ENCODE measurements around the gene HBE1. TPM values are rescaled to one million over a fixed set of nuclear protein-coding genes. Genes with fewer than 3 reads are reported as not detected.
"Not testable (repeated sequence)": the region's sequence is repeated elsewhere in the genome, so short reads cannot be mapped to it uniquely, and the experiment has no call there.

The HBE1 gene
- total and polyA plus RNA-seq, 3 experiments from 2014 or later = not detected

DNA sequence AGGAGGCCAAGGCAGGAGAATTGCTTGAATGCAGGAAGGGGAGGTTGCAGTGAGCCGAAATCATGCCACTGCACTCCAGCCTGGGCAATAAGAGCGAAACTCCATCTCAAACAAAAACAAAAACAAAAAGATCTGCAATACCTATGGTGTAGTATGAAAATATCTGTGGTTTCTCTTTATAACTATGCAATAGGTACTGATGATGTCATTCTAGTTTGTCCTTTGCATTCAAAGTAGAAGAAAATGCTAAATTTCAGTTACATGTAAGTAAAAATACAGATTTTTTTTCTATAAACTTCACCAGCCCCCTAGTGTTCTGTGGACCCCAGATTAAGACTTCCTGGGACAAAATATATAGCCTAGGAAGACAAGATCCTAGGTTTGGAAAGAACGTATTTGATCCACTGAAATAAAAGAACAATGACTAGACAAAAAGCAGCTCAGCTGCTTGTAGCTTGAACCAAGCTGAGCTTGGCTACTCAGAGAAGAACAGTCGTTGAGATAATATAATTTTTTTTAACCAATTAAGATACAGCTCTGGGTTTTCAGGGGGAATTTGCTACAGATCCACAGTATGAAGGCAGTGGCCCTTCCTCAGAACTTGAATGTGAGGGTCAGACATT lies 2.8 kb upstream of the HBE1 start:
- H3K4me1 Mint-ChIP-seq = no peaks in the 10 kb centered on the region
- Histone ChIP-seq H3K4me1 (ENCODE audit: insufficient read depth, low read length) (no peaks in the 10 kb centered on the region), H3K27ac (ENCODE audit: low read depth, low read length) (peak overlapping the region; percentile 44), H3K4me3 (ENCODE audit: low read length) (no peak overlapping the region), H3K27me3 (ENCODE audit: insufficient read depth, low read length, poor library complexity, severe bottlenecking) (no peaks in the 10 kb centered on the region), H3K9me3 (ENCODE audit: low read length) (no peaks in the 10 kb centered on the region), H3K36me3 (ENCODE audit: insufficient read depth, low read length) (no peaks in the 10 kb centered on the region)
- ChIA-PET CTCF (no interaction called here), POLR2A (no interaction called here)
- no peak overlapping the region for H3K4me3 Mint-ChIP-seq
- H3K27ac Mint-ChIP-seq = no peak overlapping the region
- peaks cover 0 to 3% of the 10 kb centered on the region in 2 donors for H3K27me3 Mint-ChIP-seq
- DNase-seq = no peak
- H3K36me3 Mint-ChIP-seq = no peaks in the 10 kb centered on the region
- H3K9me3 Mint-ChIP-seq = peaks cover 0 to 3% (median 0%) of the 10 kb centered on the region in 5 donors

DNA sequence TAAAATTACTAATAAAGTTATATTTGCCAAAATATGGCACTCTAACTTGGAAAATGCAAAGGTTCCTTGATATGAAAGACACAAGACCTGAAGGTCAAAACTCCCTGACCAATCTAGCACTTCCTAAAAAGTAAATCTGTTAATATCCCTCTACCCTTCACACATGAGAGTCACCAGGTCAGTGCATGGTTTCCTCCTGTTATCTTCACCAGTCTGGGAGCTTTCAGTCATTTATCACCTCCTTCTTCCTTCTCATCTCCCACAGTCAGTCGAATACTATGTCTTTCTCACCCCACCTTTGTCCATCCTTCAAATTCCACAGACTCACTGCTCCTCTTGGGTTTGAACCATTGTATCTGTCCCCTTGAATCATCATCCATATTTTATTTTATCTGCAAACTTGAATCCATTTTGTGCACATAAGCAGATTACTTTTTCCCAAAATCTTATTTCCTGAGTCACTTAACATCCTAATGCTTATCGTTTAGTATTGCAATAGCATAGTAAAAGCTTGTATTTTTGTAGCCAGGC lies 2.6 kb downstream of the HBE1 start:
- Mint-ChIP-seq H3K4me1 (no peaks in the 10 kb centered on the region), H3K36me3 (no peaks in the 10 kb centered on the region), H3K4me3 (no peak overlapping the region), H3K27me3 (no peaks in the 10 kb centered on the region), H3K9me3 (peaks cover 0 to 3% (median 0%) of the 10 kb centered on the region in 5 donors), H3K27ac (no peak overlapping the region)
- ChIA-PET CTCF (no interaction called here), POLR2A (no interaction called here)
- Histone ChIP-seq H3K9me3 (ENCODE audit: low read length) (no peaks in the 10 kb centered on the region), H3K36me3 (ENCODE audit: insufficient read depth, low read length) (no peaks in the 10 kb centered on the region), H3K4me3 (ENCODE audit: low read length) (no peak overlapping the region), H3K4me1 (ENCODE audit: insufficient read depth, low read length) (no peaks in the 10 kb centered on the region), H3K27ac (ENCODE audit: low read depth, low read length) (no peak overlapping the region), H3K27me3 (ENCODE audit: insufficient read depth, low read length, poor library complexity, severe bottlenecking) (no peaks in the 10 kb centered on the region)
- no peak for DNase-seq

DNA sequence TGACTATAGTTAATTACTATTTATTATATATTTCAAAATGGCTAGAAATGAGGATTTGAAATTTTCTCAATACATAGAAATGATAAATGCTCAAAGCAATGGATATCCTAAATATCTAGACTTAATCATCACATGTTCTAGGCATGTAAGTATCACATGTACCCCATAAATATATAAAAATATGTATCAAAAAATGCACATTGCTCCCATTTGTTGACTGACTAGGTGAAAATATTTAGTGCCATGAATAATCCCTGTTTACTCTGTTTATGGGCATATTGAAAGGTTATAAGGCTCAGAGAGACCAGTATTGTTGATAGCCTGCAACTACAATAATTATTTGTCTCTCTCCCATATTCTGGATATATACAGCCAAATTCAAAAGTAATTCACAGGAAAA lies 3.1 kb downstream of the HBE1 start:
- Histone ChIP-seq H3K4me3 (ENCODE audit: low read length) (no peak overlapping the region), H3K36me3 (ENCODE audit: insufficient read depth, low read length) (no peaks in the 10 kb centered on the region), H3K27me3 (ENCODE audit: insufficient read depth, low read length, poor library complexity, severe bottlenecking) (no peaks in the 10 kb centered on the region), H3K27ac (ENCODE audit: low read depth, low read length) (no peak overlapping the region), H3K4me1 (ENCODE audit: insufficient read depth, low read length) (no peaks in the 10 kb centered on the region), H3K9me3 (ENCODE audit: low read length) (no peaks in the 10 kb centered on the region)
- Mint-ChIP-seq H3K9me3 (peaks cover 0 to 3% (median 0%) of the 10 kb centered on the region in 5 donors), H3K4me3 (no peak overlapping the region), H3K27me3 (no peaks in the 10 kb centered on the region), H3K27ac (no peak overlapping the region), H3K4me1 (no peaks in the 10 kb centered on the region), H3K36me3 (no peaks in the 10 kb centered on the region)
- no peak for DNase-seq
- CTCF ChIA-PET = no interaction called here
- POLR2A ChIA-PET = no interaction called here

DNA sequence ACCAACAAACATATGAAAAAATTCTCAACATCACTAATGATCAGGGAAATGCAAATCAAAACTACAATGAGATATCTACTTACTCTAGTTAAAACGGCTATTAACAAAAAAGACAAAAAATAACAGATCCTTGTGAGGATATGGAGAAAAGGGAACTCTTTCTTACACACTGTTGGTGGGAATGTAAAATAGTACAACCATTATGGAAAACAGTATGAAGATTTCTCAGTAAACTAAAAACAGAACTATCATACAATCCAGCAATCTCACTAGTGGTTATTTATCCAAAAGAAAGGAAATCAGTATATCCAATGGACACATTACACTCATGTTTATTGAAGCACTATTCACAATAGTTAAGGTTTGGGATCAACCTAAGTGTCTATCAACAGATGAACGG lies 3.9 kb downstream of the HBE1 start:
- Histone ChIP-seq H3K4me3 (ENCODE audit: low read length) (no peak overlapping the region), H3K27ac (ENCODE audit: low read depth, low read length) (no peak overlapping the region), H3K36me3 (ENCODE audit: insufficient read depth, low read length) (no peaks in the 10 kb centered on the region), H3K4me1 (ENCODE audit: insufficient read depth, low read length) (no peaks in the 10 kb centered on the region), H3K27me3 (ENCODE audit: insufficient read depth, low read length, poor library complexity, severe bottlenecking) (no peaks in the 10 kb centered on the region), H3K9me3 (ENCODE audit: low read length) (no peaks in the 10 kb centered on the region)
- Mint-ChIP-seq H3K36me3 (no peaks in the 10 kb centered on the region), H3K4me1 (no peaks in the 10 kb centered on the region), H3K9me3 (peaks cover 0 to 3% (median 0%) of the 10 kb centered on the region in 5 donors), H3K27ac (no peak overlapping the region), H3K27me3 (no peaks in the 10 kb centered on the region), H3K4me3 (no peak overlapping the region)
- ChIA-PET CTCF (no interaction called here), POLR2A (no interaction called here)
- no peak for DNase-seq

DNA sequence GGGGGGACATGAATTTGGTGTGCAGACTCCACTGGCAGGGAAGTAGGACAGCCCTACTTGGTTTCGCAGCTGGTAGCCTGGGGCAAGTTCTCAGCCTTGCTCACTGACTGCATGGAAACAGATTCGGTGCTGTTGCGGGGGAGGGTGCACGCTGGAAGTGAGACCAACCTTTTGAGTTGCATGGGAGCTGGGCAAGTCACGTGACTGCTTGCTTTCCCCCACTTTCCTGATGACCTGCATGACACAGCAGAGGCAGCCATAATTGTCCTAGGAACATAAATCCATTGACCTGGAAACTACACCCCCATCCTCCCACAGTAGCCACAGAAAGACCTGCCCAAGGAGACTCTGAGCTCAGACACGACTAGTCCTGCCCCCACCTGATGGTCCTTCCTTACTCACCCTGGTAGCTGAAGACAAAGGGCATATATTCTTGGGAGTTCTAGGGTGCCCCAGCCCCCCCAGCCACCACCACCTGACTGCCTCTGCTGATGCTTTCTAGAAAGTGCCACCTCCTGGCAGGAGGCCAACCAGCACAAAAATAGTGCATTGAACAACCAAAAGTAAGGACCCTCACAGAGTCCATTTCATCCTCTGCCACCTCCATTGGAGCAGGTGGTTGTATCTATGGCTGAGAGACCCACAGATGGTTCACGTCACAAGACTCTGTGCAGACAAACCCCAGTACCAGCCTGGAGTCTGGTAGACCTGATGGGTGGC lies 11.0 kb downstream of the HBE1 start:
- H3K27me3 ChIP-seq (ENCODE audit: insufficient read depth, low read length, poor library complexity, severe bottlenecking) = no peaks in the 10 kb centered on the region
- Mint-ChIP-seq H3K4me1 (no peaks in the 10 kb centered on the region), H3K27ac (no peak overlapping the region), H3K36me3 (no peaks in the 10 kb centered on the region), H3K4me3 (no peak overlapping the region), H3K27me3 (peaks cover 0 to 9% of the 10 kb centered on the region in 2 donors), H3K9me3 (peaks cover 4 to 14% (median 9%) of the 10 kb centered on the region in 5 donors)
- no peak overlapping the region for H3K27ac ChIP-seq (ENCODE audit: low read depth, low read length)
- no peaks in the 10 kb centered on the region for H3K36me3 ChIP-seq (ENCODE audit: insufficient read depth, low read length)
- ChIA-PET CTCF (no interaction called here), POLR2A (no interaction called here)
- DNase-seq = no peak
- no peak overlapping the region for H3K4me3 ChIP-seq (ENCODE audit: low read length)
- H3K4me1 ChIP-seq (ENCODE audit: insufficient read depth, low read length) = no peaks in the 10 kb centered on the region
- H3K9me3 ChIP-seq (ENCODE audit: low read length) = no peaks in the 10 kb centered on the region

DNA sequence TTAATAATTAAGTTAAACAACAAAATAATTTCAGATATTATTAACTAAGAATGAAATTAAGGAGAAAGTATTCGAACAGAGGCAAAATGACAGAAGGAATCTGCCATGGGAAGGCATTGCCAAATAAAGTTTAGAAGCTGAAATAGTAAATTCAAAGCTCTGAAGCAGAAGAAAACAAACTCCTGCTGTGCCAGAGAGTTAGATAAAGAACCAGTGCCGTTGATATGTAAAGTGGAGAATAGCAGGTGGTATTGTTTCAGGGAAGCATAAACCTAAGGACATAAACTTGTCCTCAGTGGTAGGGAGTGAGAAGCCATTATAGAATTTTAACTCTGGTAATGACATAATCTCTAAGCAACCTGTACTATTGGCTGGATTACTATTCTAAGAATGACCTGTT lies 12.4 kb downstream of the HBE1 start:
- no peaks in the 10 kb centered on the region for H3K36me3 ChIP-seq (ENCODE audit: insufficient read depth, low read length)
- H3K27ac ChIP-seq (ENCODE audit: low read depth, low read length) = no peak overlapping the region
- DNase-seq = no peak
- no peak overlapping the region for H3K4me3 ChIP-seq (ENCODE audit: low read length)
- ChIA-PET POLR2A (no interaction called here), CTCF (no interaction called here)
- Mint-ChIP-seq H3K4me3 (no peak overlapping the region), H3K27me3 (peaks cover 0 to 10% of the 10 kb centered on the region in 2 donors), H3K4me1 (no peaks in the 10 kb centered on the region), H3K27ac (no peak overlapping the region), H3K9me3 (peaks cover 4 to 14% (median 10%) of the 10 kb centered on the region in 5 donors), H3K36me3 (no peaks in the 10 kb centered on the region)
- no peaks in the 10 kb centered on the region for H3K4me1 ChIP-seq (ENCODE audit: insufficient read depth, low read length)
- no peaks in the 10 kb centered on the region for H3K27me3 ChIP-seq (ENCODE audit: insufficient read depth, low read length, poor library complexity, severe bottlenecking)
- no peaks in the 10 kb centered on the region for H3K9me3 ChIP-seq (ENCODE audit: low read length)

DNA sequence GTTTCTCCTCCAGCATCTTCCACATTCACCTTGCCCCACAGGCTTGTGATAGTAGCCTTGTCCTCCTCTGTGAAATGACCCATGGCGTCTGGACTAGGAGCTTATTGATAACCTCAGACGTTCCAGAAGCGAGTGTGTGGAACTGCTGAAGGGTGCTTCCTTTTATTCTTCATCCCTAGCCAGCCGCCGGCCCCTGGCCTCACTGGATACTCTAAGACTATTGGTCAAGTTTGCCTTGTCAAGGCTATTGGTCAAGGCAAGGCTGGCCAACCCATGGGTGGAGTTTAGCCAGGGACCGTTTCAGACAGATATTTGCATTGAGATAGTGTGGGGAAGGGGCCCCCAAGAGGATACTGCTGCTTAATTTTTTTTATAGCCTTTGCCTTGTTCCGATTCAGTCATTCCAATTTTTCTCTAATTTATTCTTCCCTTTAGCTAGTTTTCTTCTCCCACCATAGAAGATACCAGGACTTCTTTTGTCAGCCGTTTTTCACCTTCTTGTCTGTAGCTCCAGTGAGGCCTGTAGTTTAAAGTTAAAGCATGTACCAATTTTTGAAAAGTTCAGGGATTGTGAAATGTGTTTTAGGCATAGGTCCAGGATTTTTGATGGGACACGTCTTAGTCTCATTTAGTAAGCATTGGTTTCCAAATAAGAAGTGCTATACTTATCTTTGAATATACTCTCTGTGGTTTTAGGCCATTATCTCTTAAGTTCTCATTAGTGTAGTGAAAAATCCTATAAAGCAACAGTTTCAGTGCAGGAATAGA lies 14.9 kb downstream of the HBE1 start, which contains the start of gene HBG2:
Gene HBG2 (minus strand): TSS at position 136 of the 768 bp plus-strand sequence. CDS start 53 bp downstream, at position 83.
- Mint-ChIP-seq H3K27me3 (peaks cover 0 to 11% of the 10 kb centered on the region in 2 donors), H3K9me3 (peaks cover 2 to 10% (median 4%) of the 10 kb centered on the region in 5 donors)
- H3K4me1 Mint-ChIP-seq; H3K27ac Mint-ChIP-seq; H3K4me1 ChIP-seq (ENCODE audit: insufficient read depth, low read length); H3K27me3 ChIP-seq (ENCODE audit: insufficient read depth, low read length, poor library complexity, severe bottlenecking); H3K36me3 ChIP-seq (ENCODE audit: insufficient read depth, low read length); POLR2A ChIA-PET; DNase-seq; H3K4me3 ChIP-seq (ENCODE audit: low read length); H3K4me3 Mint-ChIP-seq; H3K36me3 Mint-ChIP-seq; H3K9me3 ChIP-seq (ENCODE audit: low read length); CTCF ChIA-PET: not testable (repeated sequence)
- peak within 1 kb of the TSS; percentile 20 for H3K27ac ChIP-seq (ENCODE audit: low read depth, low read length)

DNA sequence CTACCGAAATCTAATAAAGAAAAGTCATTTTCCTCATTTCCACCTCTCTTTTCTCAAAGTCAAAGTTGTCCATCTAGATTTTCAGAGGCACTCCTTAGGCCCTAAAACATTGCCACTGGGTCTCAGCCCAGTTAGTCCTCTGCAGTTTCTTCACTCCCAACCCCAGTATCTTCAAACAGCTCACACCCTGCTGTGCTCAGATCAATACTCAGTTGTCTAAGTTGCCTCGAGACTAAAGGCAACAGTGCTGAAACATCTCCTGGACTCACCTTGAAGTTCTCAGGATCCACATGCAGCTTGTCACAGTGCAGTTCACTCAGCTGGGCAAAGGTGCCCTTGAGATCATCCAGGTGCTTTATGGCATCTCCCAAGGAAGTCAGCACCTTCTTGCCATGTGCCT lies 15.7 kb downstream of the HBE1 start:
- DNase-seq; H3K9me3 Mint-ChIP-seq; H3K27ac Mint-ChIP-seq; POLR2A ChIA-PET; H3K4me1 ChIP-seq (ENCODE audit: insufficient read depth, low read length); H3K27me3 ChIP-seq (ENCODE audit: insufficient read depth, low read length, poor library complexity, severe bottlenecking); H3K27ac ChIP-seq (ENCODE audit: low read depth, low read length); H3K4me1 Mint-ChIP-seq; CTCF ChIA-PET; H3K4me3 Mint-ChIP-seq; H3K36me3 ChIP-seq (ENCODE audit: insufficient read depth, low read length); H3K9me3 ChIP-seq (ENCODE audit: low read length); H3K36me3 Mint-ChIP-seq; H3K4me3 ChIP-seq (ENCODE audit: low read length): not testable (repeated sequence)
- H3K27me3 Mint-ChIP-seq = peaks cover 0 to 11% of the 10 kb centered on the region in 2 donors
